ENCODE results near the gene C2CD2L. TPM values are rescaled to one million over a fixed set of nuclear protein-coding genes. Genes with fewer than 3 reads are reported as not detected.

The C2CD2L gene
- total RNA-seq, 3 donors from 2014 or later = 25.8 to 47.1 (median 36.1) TPM

GRCh38 chr11:119067371-119068222, 39.5 kb upstream of the C2CD2L start, which contains the start of gene VPS11:
VPS11 (plus strand) TSS chr11:119067818; CDS start chr11:119067824, 6 bp downstream.
- intact Hi-C loops (cut with DNase I, micrococcal nuclease) = no loop called here
- Histone ChIP-seq H3K9me3 (no peaks in the 10 kb centered on the region), H3K36me3 (ENCODE audit: low read depth) (peaks cover 11% of the 10 kb centered on the region), H3K4me3 (peak within 1 kb of the TSS; percentile 65), H3K4me1 (ENCODE audit: low read depth) (peaks cover 13% of the 10 kb centered on the region)
- ATAC-seq = peak; percentile 99
- TF ChIP-seq CTCF (IDR thresholded peaks at IDR 0.05) = no peak
- DNase-seq = peak; percentile 97 to 99 (median 98)

- no peak for DNase-seq
- H3K9me3 ChIP-seq = no peaks in the 10 kb centered on the region
- no peak overlapping the region for H3K4me3 ChIP-seq
- H3K36me3 ChIP-seq (ENCODE audit: low read depth) = peaks cover 27% of the 10 kb centered on the region
- no peaks in the 10 kb centered on the region for H3K4me1 ChIP-seq (ENCODE audit: low read depth)
- intact Hi-C loops (cut with DNase I, micrococcal nuclease) = no loop called here
- TF ChIP-seq CTCF (IDR thresholded peaks at IDR 0.05) = no peak
- ATAC-seq = no peak
Observed at GRCh38 chr11:119077839-119078238, 29.3 kb upstream of the C2CD2L start.

- peaks cover 27% of the 10 kb centered on the region for H3K36me3 ChIP-seq (ENCODE audit: low read depth)
- TF ChIP-seq CTCF (IDR thresholded peaks at IDR 0.05) = no peak
- DNase-seq (no peak), ATAC-seq (no peak)
- H3K4me3 ChIP-seq = no peak overlapping the region
- H3K9me3 ChIP-seq = no peaks in the 10 kb centered on the region
- intact Hi-C loops (cut with DNase I, micrococcal nuclease) = no loop called here
- H3K4me1 ChIP-seq (ENCODE audit: low read depth) = no peaks in the 10 kb centered on the region
Observed at GRCh38 chr11:119078675-119079420, 28.3 kb upstream of the C2CD2L start.

GRCh38 chr11:119081682-119082260, 25.4 kb upstream of the C2CD2L start:
- ATAC-seq (no peak), DNase-seq (no peak)
- no peak overlapping the region for H3K4me3 ChIP-seq
- intact Hi-C loops (cut with DNase I, micrococcal nuclease) = no loop called here
- TF ChIP-seq CTCF (IDR thresholded peaks at IDR 0.05) = no peak
- H3K36me3 ChIP-seq (ENCODE audit: low read depth) = peaks cover 24% of the 10 kb centered on the region
- H3K4me1 ChIP-seq (ENCODE audit: low read depth) = peaks cover 15% of the 10 kb centered on the region
- H3K9me3 ChIP-seq = no peaks in the 10 kb centered on the region

GRCh38 chr11:119084663-119085436, 22.3 kb upstream of the C2CD2L start, which contains the start of gene HMBS:
HMBS (plus strand) TSS chr11:119084881; CDS start chr11:119085034, 153 bp downstream.
- H3K4me1 ChIP-seq (ENCODE audit: low read depth) = peaks cover 15% of the 10 kb centered on the region
- no peak for TF ChIP-seq CTCF (IDR thresholded peaks at IDR 0.05)
- peak within 1 kb of the TSS; percentile 45 for H3K4me3 ChIP-seq
- no peaks in the 10 kb centered on the region for H3K9me3 ChIP-seq
- H3K36me3 ChIP-seq (ENCODE audit: low read depth) = no peaks in the 10 kb centered on the region
- peak; percentile 96 for ATAC-seq
- intact Hi-C loops (cut with DNase I, micrococcal nuclease) = no loop called here
- peak; percentile 95 for DNase-seq

All from mucosa of descending colon (tissue), 3 donors.